ENCODE measurements around the gene SH2D2A. TPM values are rescaled to one million over a fixed set of nuclear protein-coding genes. Genes with fewer than 3 reads are reported as not detected.
A peak's percentile ranks its signal among the peaks of the same experiment; 100 is the strongest.

Gene SH2D2A
- total RNA-seq, 2 donors from 2014 or later: 0.81 to 1.1 TPM

- no peaks in the 10 kb centered on the region for H3K9me3 ChIP-seq
- H3K27me3 ChIP-seq (replicated peaks; ENCODE audit: insufficient read depth): no peaks in the 10 kb centered on the region
- no peak for ATAC-seq (ENCODE audit: insufficient number of reproducible peaks, low FRiP score, low read depth)
- H3K36me3 ChIP-seq: no peaks in the 10 kb centered on the region
- peak overlapping the region; percentile 77 for H3K4me3 ChIP-seq
- H3K27ac ChIP-seq: no peak overlapping the region
- no peak for DNase-seq (ENCODE audit: low spot score)
- peak; percentile 59 for TF ChIP-seq CTCF (IDR thresholded peaks at IDR 0.05)
- peaks cover 8 to 15% of the 10 kb centered on the region in 2 donors for H3K4me1 ChIP-seq (ENCODE audit: control insufficient read depth in 1 of 2, low read depth in 2 of 2)
These were observed 2.7 kb downstream of the SH2D2A start for GRCh38 chr1:156813750-156814570.

- Histone ChIP-seq H3K9me3 (no peaks in the 10 kb centered on the region), H3K27ac (no peak overlapping the region), H3K4me3 (peak overlapping the region; percentile 77), H3K36me3 (no peaks in the 10 kb centered on the region), H3K4me1 (ENCODE audit: control insufficient read depth in 1 of 2, low read depth in 2 of 2) (peaks cover 8 to 15% of the 10 kb centered on the region in 2 donors), H3K27me3 (replicated peaks; ENCODE audit: insufficient read depth) (no peaks in the 10 kb centered on the region)
- DNase-seq (ENCODE audit: low spot score): no peak
- no peak for ATAC-seq (ENCODE audit: insufficient number of reproducible peaks, low FRiP score, low read depth)
- no peak for TF ChIP-seq CTCF (IDR thresholded peaks at IDR 0.05)
These were observed 3.4 kb downstream of the SH2D2A start for GRCh38 chr1:156813298-156813697.

- H3K36me3 ChIP-seq: no peaks in the 10 kb centered on the region
- H3K9me3 ChIP-seq: no peaks in the 10 kb centered on the region
- no peaks in the 10 kb centered on the region for H3K27me3 ChIP-seq (replicated peaks; ENCODE audit: insufficient read depth)
- DNase-seq (ENCODE audit: low spot score) (no peak), ATAC-seq (ENCODE audit: insufficient number of reproducible peaks, low FRiP score, low read depth) (no peak)
- no peak overlapping the region for H3K27ac ChIP-seq
- no peak overlapping the region for H3K4me3 ChIP-seq
- no peak for TF ChIP-seq CTCF (IDR thresholded peaks at IDR 0.05)
- H3K4me1 ChIP-seq (ENCODE audit: control insufficient read depth in 1 of 2, low read depth in 2 of 2): peaks cover 8 to 15% of the 10 kb centered on the region in 2 donors
These were observed 4.2 kb downstream of the SH2D2A start for GRCh38 chr1:156812293-156812990.

- H3K4me3 ChIP-seq: no peak overlapping the region
- H3K27me3 ChIP-seq (replicated peaks; ENCODE audit: insufficient read depth): no peaks in the 10 kb centered on the region
- ATAC-seq (ENCODE audit: insufficient number of reproducible peaks, low FRiP score, low read depth) (no peak), DNase-seq (ENCODE audit: low spot score) (no peak)
- peaks cover 8 to 15% of the 10 kb centered on the region in 2 donors for H3K4me1 ChIP-seq (ENCODE audit: control insufficient read depth in 1 of 2, low read depth in 2 of 2)
- H3K27ac ChIP-seq: no peak overlapping the region
- no peaks in the 10 kb centered on the region for H3K36me3 ChIP-seq
- H3K9me3 ChIP-seq: no peaks in the 10 kb centered on the region
- TF ChIP-seq CTCF (IDR thresholded peaks at IDR 0.05): no peak
These were observed 5.5 kb downstream of the SH2D2A start for GRCh38 chr1:156811168-156811567.

DNA sequence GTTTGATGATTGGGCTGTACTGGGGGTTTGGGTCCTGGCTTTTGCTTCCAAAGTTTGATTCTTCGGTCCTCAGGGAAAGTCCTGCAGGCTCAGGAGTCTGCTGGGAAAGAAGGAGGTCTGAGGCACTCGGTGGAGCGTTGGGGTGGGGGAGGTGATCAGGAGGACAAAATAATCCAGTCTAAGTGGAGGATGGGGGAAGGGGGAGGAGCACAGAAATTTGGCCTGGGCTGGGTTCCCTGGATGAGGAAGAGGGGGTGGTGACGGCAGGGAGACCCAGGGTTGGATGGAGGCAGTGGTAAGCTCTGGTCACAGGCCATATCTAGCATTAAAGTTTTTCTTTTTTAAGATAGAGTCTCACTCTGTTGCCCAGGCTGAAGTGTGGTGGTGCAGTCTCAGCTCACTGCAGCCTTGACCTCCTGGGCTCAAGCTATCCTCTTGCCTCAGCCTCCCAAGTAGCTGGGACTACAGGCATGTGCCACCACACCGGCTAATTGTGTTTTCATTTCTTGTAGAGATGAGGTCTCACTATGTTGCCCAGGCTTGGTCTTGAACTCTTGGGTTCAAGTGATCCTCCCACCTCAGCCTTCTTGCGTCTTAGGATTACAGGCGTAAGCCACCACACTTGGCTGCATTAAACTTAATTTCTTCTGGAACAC is 6.8 kb downstream of the SH2D2A start:
- H3K9me3 ChIP-seq: no peaks in the 10 kb centered on the region
- no peak overlapping the region for H3K4me3 ChIP-seq
- ATAC-seq (ENCODE audit: insufficient number of reproducible peaks, low FRiP score, low read depth) (no peak), DNase-seq (ENCODE audit: low spot score) (no peak)
- no peak for TF ChIP-seq CTCF (IDR thresholded peaks at IDR 0.05)
- no peak overlapping the region for H3K27ac ChIP-seq
- H3K36me3 ChIP-seq: no peaks in the 10 kb centered on the region
- H3K27me3 ChIP-seq (replicated peaks; ENCODE audit: insufficient read depth): no peaks in the 10 kb centered on the region
- peaks cover 8 to 15% of the 10 kb centered on the region in 2 donors for H3K4me1 ChIP-seq (ENCODE audit: control insufficient read depth in 1 of 2, low read depth in 2 of 2)

All from thoracic aorta (tissue), 2 donors.